Middle frontal gyrus (tissue), 1 donor: Measurements from ENCODE around the gene DPH1.

Experiments
- DNase-seq: peaks from one replicate; pipeline ENCODE4 v3.0.0-alpha.2; 2015; ENCODE audit warnings: low spot score; ENCODE audit errors: extremely low spot score

DPH1 gene

GRCh38 chr17:2049333-2050299 lies 19.7 kb downstream of the DPH1 start:
- DNase-seq = no peak

GRCh38 chr17:2050300-2051060 lies 20.5 kb downstream of the DPH1 start:
- DNase-seq = peak; percentile 40

- no peak for DNase-seq
These were observed 21.3 kb downstream of the DPH1 start for GRCh38 chr17:2051061-2051932.

- DNase-seq = no peak
These were observed 22.1 kb downstream of the DPH1 start for GRCh38 chr17:2051933-2052559.

GRCh38 chr17:2053380-2054261 lies 23.7 kb downstream of the DPH1 start:
- no peak for DNase-seq

GRCh38 chr17:2054262-2054511 lies 24.2 kb downstream of the DPH1 start:
- DNase-seq = no peak

- no peak for DNase-seq
These were observed 24.7 kb downstream of the DPH1 start, which contains the start of gene HIC1 for GRCh38 chr17:2054512-2055291. TSS of gene HIC1 (plus strand) at chr17:2055103. CDS start at chr17:2056691, 1,588 bp downstream.

- no peak for DNase-seq
These were observed 25.6 kb downstream of the DPH1 start for GRCh38 chr17:2055292-2056205.

GRCh38 chr17:2056206-2057174 lies 26.5 kb downstream of the DPH1 start:
- no peak for DNase-seq

- no peak for DNase-seq
These were observed 27.3 kb downstream of the DPH1 start for GRCh38 chr17:2057175-2057759.

GRCh38 chr17:2057760-2058585 lies 28.0 kb downstream of the DPH1 start:
- no peak for DNase-seq

GRCh38 chr17:2058586-2059546 lies 28.9 kb downstream of the DPH1 start:
- no peak for DNase-seq

GRCh38 chr17:2059547-2060384 lies 29.8 kb downstream of the DPH1 start:
- DNase-seq = no peak

GRCh38 chr17:2060385-2060658 lies 30.4 kb downstream of the DPH1 start:
- DNase-seq = no peak
